Activated T-helper 1 cell treated with anti-CD3 and anti-CD28 coated beads, Interleukin-12 subunit alpha, Interleukin-12 subunit beta, Interleukin-2, Interleukin-4 antibody, amounts not matched to agents 30 ng/mL and 10 ng/mL and 1 ng/mL, durations not matched to agents 14 hours and 24 hours and 36 hours (primary cell): ENCODE results near the gene OCIAD2. TPM values are rescaled to one million over a fixed set of nuclear protein-coding genes. Genes with fewer than 3 reads are reported as not detected.
"Not testable (repeated sequence)": the region's sequence is repeated elsewhere in the genome, so short reads cannot be mapped to it uniquely, and the experiment has no call there.

Source experiments
- DNase-seq: peaks from one replicate; pipeline ENCODE4 v3.0.0; 2021; ENCODE audit warnings: low spot score
- H3K27ac Mint-ChIP-seq: one replicate; pipeline ENCODE4 v1.8.0; 2021; ENCODE audit warnings: mild to moderate bottlenecking, mixed read lengths
- H3K27me3 Mint-ChIP-seq: one replicate; pipeline ENCODE4 v1.8.0; 2022; ENCODE audit warnings: mild to moderate bottlenecking, moderate library complexity, mixed read lengths; ENCODE audit not compliant: insufficient read depth
- H3K36me3 Mint-ChIP-seq: one replicate; pipeline ENCODE4 v1.8.0; 2021; ENCODE audit warnings: low read depth, mixed read lengths
- H3K4me1 Mint-ChIP-seq: one replicate; pipeline ENCODE4 v1.8.0; 2021; ENCODE audit warnings: low read depth, mixed read lengths
- H3K4me3 Mint-ChIP-seq: one replicate; pipeline ENCODE4 v1.8.0; 2021; ENCODE audit warnings: mild to moderate bottlenecking, moderate library complexity, mixed read lengths
- H3K9me3 Mint-ChIP-seq: one replicate; pipeline ENCODE4 v1.8.0; 2021; ENCODE audit warnings: mixed read lengths
- intact Hi-C: fragments of 100-400 bp; cut with micrococcal nuclease; formaldehyde crosslinking; loops from one replicate; pipeline ENCODE4 v1.15.1; 2024
- total RNA-seq: library from RNA; stranded (reverse); gene quantifications from 2 replicates; pipeline ENCODE4 v1.2.3, GENCODE V29; 2022

The OCIAD2 gene
- total RNA-seq, 1 donor from 2014 or later: 59.6 TPM

DNA sequence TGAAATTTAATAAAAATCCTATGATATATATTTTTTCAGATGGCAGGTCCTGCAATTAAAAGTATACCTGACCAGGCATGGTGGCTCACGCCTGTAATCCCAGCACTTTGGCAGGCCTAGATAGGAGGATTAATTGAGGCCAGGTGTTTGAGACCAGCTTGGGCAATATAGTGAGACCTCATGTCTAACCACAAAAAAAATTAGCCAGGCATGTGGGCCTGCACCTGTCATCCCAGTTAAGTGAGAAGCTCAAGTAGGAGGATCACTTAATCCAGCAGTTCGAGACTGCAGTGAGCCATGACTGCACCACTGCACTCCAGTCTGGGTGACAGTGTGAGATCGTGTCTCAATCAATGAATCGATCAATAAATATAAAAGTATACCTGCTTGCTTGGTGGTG is 2.5 kb downstream of the OCIAD2 start:
- peaks cover 43% of the 10 kb centered on the region for H3K36me3 Mint-ChIP-seq
- H3K27ac Mint-ChIP-seq: no peak overlapping the region
- intact Hi-C loops: no loop called here
- no peaks in the 10 kb centered on the region for H3K9me3 Mint-ChIP-seq
- H3K4me1 Mint-ChIP-seq: peaks cover 64% of the 10 kb centered on the region
- H3K27me3 Mint-ChIP-seq: no peaks in the 10 kb centered on the region
- no peak overlapping the region for H3K4me3 Mint-ChIP-seq
- DNase-seq: no peak

DNA sequence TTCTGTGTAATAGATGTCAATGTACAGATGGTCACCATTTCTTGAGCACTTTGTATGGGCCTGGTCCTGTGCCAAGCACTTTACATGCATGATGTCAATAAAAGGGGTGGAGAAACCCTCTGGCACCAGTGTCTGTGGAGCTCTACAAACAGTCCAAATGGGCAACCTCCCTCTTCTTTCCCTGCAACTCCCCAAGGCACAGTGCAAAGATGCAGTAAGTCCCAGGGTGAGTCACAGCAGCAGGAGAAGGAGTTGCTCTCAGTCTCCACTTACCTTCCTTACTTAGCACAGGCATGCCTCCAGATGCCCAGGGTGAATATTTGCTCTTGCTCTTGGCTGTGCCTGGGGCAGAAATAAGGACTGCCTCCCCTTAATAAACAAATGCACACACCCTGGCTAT is 4.3 kb downstream of the OCIAD2 start:
- Mint-ChIP-seq H3K4me1 (peaks cover 73% of the 10 kb centered on the region), H3K27ac (no peak overlapping the region), H3K27me3 (no peaks in the 10 kb centered on the region), H3K36me3 (peaks cover 56% of the 10 kb centered on the region), H3K9me3 (no peaks in the 10 kb centered on the region), H3K4me3 (no peak overlapping the region)
- intact Hi-C loops: no loop called here
- DNase-seq: no peak

DNA sequence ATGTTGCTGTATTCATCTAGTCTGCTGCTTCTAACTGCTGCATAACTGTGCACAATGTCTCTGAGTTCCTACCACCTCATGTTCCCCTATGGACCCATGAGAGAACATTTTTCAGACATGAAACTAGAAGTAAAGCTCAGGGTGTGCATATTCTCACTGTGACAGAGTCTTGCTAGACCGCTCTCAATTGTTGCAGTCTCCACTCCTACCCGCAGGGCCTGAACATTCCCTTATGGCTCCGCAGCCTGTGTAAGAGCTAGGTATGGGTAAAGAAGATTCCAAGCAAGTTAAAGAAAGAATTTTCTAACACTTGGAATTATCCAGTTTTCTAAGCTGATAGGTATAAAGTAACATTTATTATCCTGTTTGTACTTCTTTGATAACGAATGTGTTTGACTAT is 5.4 kb downstream of the OCIAD2 start:
- Mint-ChIP-seq H3K36me3 (peaks cover 60% of the 10 kb centered on the region), H3K27me3 (no peaks in the 10 kb centered on the region), H3K9me3 (no peaks in the 10 kb centered on the region), H3K4me3 (no peak overlapping the region), H3K27ac (no peak overlapping the region), H3K4me1 (peaks cover 67% of the 10 kb centered on the region)
- intact Hi-C loops: no loop called here
- no peak for DNase-seq

DNA sequence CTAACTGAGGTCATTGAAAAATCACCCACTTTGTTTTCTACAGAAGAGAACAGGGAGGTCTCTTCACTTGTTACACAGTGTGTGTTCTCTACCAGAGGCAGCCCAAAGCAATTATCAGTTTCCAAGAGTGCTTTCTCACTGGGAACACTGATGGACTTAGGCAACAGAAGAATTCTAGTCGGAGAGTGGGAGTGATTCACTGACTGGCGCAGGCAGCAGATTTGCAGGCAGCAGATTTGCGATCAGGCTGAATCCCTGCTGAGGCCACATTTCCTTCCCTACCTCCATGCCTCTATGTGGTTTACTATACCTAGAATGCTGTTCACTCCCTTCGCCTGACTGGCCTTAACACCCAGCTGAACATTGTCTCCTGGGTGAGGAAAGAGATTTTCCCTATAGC is 6.6 kb downstream of the OCIAD2 start:
- intact Hi-C loops: loop anchor here (1.0 kb wide), 1 partner anchor 9 kb away; no protein-coding TSS in a partner anchor
- Mint-ChIP-seq H3K27ac (peak overlapping the region; percentile 49), H3K4me1 (peaks cover 56% of the 10 kb centered on the region), H3K36me3 (peaks cover 68% of the 10 kb centered on the region), H3K9me3 (no peaks in the 10 kb centered on the region), H3K4me3 (peak overlapping the region; percentile 66), H3K27me3 (no peaks in the 10 kb centered on the region)
- no peak for DNase-seq

DNA sequence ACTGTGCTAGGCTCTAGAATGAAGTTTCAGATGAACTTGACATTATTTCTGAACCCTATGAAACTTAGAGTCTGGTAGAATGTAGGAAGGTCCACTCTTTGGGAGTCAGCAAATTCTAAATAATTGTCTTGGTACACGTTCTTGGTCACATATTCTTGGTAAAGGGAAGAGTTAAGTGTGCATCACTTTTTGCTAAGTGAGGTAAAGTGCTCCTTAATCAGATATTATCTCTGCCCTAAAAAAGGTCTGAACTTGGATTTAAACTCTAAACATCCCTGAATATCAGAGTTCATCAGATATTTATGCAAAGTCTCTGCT is 7.2 kb downstream of the OCIAD2 start:
- Mint-ChIP-seq H3K27me3 (no peaks in the 10 kb centered on the region), H3K27ac (peak overlapping the region; percentile 49), H3K36me3 (peaks cover 68% of the 10 kb centered on the region), H3K4me3 (peak overlapping the region; percentile 66), H3K9me3 (no peaks in the 10 kb centered on the region), H3K4me1 (peaks cover 51% of the 10 kb centered on the region)
- intact Hi-C loops: loop anchor here (1.0 kb wide), 1 partner anchor 10 kb away; no protein-coding TSS in a partner anchor
- DNase-seq: no peak

DNA sequence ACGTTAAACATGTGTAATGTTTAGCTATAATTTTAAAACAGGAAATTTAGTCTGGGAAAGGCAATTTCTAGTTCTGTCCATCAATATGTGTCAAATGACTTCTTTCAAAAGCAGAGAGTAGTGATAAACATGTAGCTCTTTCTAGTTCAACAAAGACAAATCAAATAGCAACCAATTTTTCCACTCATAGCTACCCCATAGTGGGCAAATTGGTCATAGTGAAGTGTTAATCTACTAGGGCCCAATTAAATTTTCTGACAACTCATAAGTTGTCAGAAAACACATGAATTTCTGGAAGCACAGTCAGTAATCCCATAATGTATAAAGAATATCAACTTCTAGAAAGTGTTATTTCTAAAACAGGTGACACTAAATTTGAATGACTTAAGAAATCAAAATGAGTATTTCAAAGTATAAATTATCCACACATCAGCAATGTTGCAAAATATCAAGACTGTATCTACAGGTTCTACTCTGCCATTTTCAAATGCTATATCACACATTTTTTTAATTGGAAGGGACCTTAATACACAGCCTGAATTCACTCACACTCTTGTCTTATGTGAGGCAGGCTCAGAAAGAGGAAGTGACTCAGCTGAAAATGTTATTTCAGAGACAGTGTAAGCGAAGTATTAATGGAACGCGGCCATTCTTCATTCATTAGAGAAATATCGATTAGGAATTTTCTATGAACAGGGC is 7.7 kb downstream of the OCIAD2 start:
- Mint-ChIP-seq H3K4me1 (peaks cover 50% of the 10 kb centered on the region), H3K27me3 (no peaks in the 10 kb centered on the region), H3K9me3 (no peaks in the 10 kb centered on the region), H3K4me3 (peak overlapping the region; percentile 66), H3K27ac (peak overlapping the region; percentile 49), H3K36me3 (peaks cover 67% of the 10 kb centered on the region)
- DNase-seq: no peak
- intact Hi-C loops: loop anchor here (1.0 kb wide), 1 partner anchor 10 kb away; no protein-coding TSS in a partner anchor

DNA sequence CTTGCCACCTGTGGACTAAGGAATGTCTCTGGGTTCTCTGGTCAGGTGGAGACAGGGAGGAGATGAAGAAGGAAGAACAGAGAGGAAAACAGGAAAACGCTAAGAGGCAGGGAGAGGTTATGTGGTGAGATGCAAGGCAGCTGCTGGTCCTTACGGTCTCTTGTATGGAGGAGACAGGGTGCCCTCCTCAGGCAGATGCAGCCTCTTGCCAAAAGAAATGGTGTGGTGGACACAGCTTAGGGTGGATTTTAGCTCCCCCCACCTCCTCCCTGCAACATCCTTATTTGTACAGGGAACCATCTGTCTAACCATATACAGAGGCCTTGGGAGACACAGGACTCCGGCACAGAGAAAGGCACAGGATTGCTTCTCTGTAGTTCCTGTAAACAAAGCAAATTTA is 9.7 kb downstream of the OCIAD2 start:
- Mint-ChIP-seq H3K4me1 (peaks cover 35% of the 10 kb centered on the region), H3K27ac (peak overlapping the region; percentile 37), H3K36me3 (peaks cover 64% of the 10 kb centered on the region), H3K27me3 (no peaks in the 10 kb centered on the region), H3K4me3 (no peak overlapping the region), H3K9me3 (no peaks in the 10 kb centered on the region)
- intact Hi-C loops: no loop called here
- no peak for DNase-seq

DNA sequence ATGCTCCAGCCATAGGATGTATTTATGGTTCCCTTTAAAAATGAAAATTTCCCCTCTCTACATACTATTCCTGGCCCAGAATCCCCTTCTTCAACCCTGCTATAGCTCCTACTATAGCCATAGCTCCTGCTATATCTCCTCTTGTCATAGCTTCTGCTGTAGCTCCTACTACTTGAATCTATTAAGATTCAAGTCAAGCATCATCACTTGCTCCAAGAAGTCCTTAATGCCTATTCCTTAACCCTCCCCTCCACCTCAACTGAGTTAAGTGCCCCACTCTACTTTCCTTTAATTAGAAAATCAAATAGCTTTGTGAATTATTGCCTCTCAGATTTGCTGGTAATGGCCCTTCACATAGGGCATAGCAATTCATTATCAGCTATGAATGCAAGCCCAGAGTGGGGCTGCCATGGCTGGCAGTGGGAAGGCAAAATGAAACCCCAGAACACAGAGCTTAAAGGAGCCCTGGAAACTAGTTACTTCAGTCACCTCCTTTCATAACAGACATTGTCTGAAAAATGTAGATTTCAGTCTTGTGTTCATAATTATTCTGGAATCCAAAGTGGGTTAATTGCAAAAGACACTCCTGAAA is 15.4 kb downstream of the OCIAD2 start:
- intact Hi-C loops: no loop called here
- peaks cover 56% of the 10 kb centered on the region for H3K36me3 Mint-ChIP-seq
- DNase-seq: no peak

DNA sequence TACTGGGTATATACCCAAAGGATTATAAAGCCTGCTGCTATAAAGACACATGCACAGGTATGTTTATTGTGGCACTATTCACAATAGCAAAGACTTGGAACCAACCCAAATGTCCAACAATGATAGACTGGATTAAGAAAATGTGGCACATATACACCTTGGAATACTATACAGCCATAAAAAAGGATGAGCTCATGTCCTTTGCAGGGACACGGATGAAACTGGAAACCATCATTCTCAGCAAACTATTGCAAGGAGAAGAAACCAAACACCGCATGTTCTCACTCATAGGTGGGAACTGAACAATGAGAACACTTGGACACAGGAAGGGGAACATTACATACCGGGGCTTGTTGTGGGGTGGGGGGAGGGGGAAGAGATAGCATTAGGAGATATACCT is 16.8 kb downstream of the OCIAD2 start:
- H3K27ac Mint-ChIP-seq, DNase-seq, H3K4me1 Mint-ChIP-seq, H3K4me3 Mint-ChIP-seq, H3K9me3 Mint-ChIP-seq, H3K27me3 Mint-ChIP-seq, intact Hi-C loops: not testable (repeated sequence)
- peaks cover 45% of the 10 kb centered on the region for H3K36me3 Mint-ChIP-seq

More for the DNA sequence above, 15.4 kb downstream of the OCIAD2 start:
- H3K9me3 Mint-ChIP-seq: no peaks in the 10 kb centered on the region
- H3K27me3 Mint-ChIP-seq: no peaks in the 10 kb centered on the region
- no peak overlapping the region for H3K4me3 Mint-ChIP-seq
- H3K4me1 Mint-ChIP-seq: no peaks in the 10 kb centered on the region
- no peak overlapping the region for H3K27ac Mint-ChIP-seq

DNA sequence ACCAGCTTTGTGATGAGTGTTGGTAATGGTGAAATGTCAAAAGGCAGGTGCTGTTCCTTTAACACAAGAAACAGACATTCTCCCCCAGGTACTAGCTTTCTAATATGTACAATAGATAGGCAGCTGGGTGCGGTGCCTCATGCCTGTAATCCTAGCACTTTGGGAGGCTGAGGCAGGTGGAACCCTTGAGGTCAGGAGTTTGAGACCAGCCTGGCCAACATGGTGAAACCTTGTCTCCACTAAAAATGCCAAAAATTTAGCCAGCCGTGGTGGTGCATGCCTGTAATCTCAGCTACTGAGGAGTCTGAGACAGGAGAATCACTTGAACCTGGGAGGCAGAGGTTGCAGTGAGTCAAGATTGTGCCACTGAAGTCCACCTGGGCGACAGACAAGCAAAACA is 24.9 kb downstream of the OCIAD2 start:
- H3K9me3 Mint-ChIP-seq, intact Hi-C loops, DNase-seq, H3K36me3 Mint-ChIP-seq, H3K4me3 Mint-ChIP-seq, H3K27me3 Mint-ChIP-seq, H3K27ac Mint-ChIP-seq, H3K4me1 Mint-ChIP-seq: not testable (repeated sequence)

DNA sequence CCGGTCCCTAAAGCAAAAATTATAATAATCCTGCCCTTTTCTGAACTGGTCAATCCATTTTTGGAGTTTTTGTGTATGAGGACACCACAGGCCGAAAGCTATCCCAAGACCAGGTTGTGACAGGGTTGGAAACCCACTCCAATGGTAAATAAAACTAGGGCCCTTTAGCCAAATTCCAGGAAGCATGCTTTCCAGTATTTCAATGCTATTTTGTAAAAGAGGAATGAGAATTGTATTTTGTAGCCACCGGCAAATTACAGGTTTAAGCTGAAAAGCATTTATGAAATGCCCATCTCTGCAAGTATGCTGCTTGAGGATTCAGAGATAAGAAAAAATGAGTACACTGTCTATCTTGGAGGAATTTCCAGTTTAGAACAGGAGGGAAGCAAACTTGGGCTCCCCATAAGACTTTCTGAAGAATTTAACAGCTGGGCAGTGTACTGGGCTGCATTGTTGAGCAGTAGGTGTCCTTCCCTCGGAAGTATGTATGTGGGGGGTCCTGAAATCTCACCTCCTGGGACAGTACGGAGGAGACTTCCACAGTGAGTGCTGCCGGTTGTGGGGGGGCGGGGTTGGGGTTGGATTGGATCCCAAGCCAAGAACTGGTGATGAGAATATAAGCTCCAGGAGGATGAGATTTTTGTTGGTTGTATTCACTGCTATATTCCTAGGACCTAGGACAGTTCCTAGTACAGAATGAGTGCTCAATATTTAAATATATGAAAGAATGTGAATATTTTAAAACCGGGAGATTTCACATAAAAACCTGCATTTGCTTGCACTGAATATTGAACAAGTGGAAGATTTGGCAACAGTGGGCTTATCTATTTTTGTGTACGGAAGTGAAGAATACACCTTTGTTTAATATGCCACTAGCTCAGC is 26.8 kb downstream of the OCIAD2 start:
- intact Hi-C loops: no loop called here
- DNase-seq: no peak
- Mint-ChIP-seq H3K9me3 (no peaks in the 10 kb centered on the region), H3K4me1 (peaks cover 4% of the 10 kb centered on the region), H3K27me3 (peaks cover 1% of the 10 kb centered on the region), H3K36me3 (peaks cover 2% of the 10 kb centered on the region), H3K27ac (no peak overlapping the region), H3K4me3 (no peak overlapping the region)

DNA sequence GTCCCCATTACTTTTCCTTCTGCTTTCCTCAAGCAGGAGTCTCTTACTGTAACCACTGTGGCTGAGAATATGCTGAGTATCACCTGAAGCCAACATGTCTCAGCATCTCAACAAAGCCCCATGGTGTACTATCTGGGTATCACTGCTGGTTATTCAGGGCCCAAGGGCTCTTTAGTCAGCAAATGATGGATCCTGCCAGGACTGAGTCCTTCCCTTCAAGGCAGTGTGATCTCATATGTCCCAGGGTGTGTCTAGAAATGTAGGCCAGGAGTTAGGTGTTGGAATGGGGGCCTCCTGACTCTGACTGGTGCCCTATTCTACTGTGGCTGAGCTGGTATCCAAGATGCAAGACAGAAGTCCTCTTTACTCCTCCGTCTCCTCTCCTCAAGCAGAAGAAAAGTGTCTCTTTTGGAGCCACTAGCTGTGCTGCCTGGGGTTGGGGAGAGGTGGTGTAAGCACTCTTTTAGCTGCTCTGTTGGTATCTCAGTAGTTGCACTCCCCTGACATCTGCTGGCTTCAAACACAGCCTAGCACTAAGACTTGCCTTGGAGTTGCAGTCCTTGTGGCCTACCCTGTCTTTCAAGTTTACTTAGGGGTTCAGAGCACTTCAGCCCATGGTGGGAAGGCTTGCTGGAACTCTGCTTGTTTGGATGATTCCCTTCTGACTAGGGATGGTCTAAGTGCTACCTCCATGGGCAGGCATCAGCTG is 28.6 kb downstream of the OCIAD2 start:
- H3K27me3 Mint-ChIP-seq: peaks cover 1% of the 10 kb centered on the region
- peaks cover 1% of the 10 kb centered on the region for H3K9me3 Mint-ChIP-seq
- H3K27ac Mint-ChIP-seq: no peak overlapping the region
- H3K4me1 Mint-ChIP-seq: no peaks in the 10 kb centered on the region
- no peak overlapping the region for H3K4me3 Mint-ChIP-seq
- no peak for DNase-seq
- intact Hi-C loops: no loop called here
- H3K36me3 Mint-ChIP-seq: no peaks in the 10 kb centered on the region
